Mesothelial cell of epicardium (in vitro differentiated cells): Measurements from ENCODE around the gene INHBC. TPM values are rescaled to one million over a fixed set of nuclear protein-coding genes. Genes with fewer than 3 reads are reported as not detected.
"Not testable (repeated sequence)": the region's sequence is repeated elsewhere in the genome, so short reads cannot be mapped to it uniquely, and the experiment has no call there.

Experiments
- DNase-seq, 2 experiments: peaks; one replicate each; pipeline ENCODE4 v3.0.0; 2021; ENCODE audit warnings: low spot score in 2 of 2; ENCODE audit not compliant: unreplicated experiment in 2 of 2
- H3K27ac Mint-ChIP-seq: 2 replicates; pipeline ENCODE4 v1.8.0; 2021; ENCODE audit warnings: mixed read lengths
- H3K27me3 Mint-ChIP-seq: 2 replicates; pipeline ENCODE4 v1.8.0; 2021; ENCODE audit warnings: low read depth, mixed read lengths
- H3K36me3 Mint-ChIP-seq: 2 replicates; pipeline ENCODE4 v1.8.0; 2021; ENCODE audit warnings: mixed read lengths
- H3K4me1 Mint-ChIP-seq: 2 replicates; pipeline ENCODE4 v1.8.0; 2021; ENCODE audit warnings: mixed read lengths
- H3K4me3 Mint-ChIP-seq: 2 replicates; pipeline ENCODE4 v1.8.0; 2021; ENCODE audit warnings: mild to moderate bottlenecking, moderate library complexity, mixed read lengths
- H3K9me3 Mint-ChIP-seq: 2 replicates; pipeline ENCODE4 v1.8.0; 2021; ENCODE audit warnings: mixed read lengths
- CTCF ChIP-seq: fragments of 200-600 bp; sonication (generic); IDR thresholded peaks from one replicate; pipeline ENCODE4 v1.5.0; 2021; ENCODE audit warnings: antibody characterized with exemption; ENCODE audit not compliant: unreplicated experiment
- total RNA-seq: library from RNA; stranded (reverse); gene quantifications from 3 replicates; pipeline ENCODE4 v1.2.1, GENCODE V29; 2021

The INHBC gene
- total RNA-seq, 1 donor from 2014 or later = 0.31 TPM

DNA sequence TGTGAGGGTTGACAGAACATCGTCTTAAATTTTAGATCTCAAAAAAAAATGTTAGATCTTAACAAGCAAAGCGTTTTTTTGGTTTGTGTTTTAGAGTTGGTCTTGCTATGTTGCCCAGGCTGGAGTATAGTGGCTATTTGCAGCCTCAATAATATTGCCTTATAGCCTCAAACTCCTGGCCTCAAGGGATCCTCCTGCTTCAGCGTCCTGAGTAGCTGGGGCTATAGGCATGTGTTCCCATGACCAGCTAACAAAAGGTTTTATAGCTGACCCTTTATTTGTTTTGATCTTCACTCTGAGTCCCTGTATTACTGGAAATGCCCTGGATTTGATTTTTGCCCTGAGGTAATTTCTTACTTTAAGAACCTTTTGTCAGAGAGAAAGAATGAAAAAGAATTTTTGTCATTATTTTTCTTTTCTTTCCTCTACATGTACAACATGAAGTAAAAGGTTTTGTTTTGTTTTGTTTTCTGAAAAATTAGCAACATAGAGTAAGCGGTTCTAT, 5.2 kb downstream of the INHBC start:
- DNase-seq = no peak
- Mint-ChIP-seq H3K27ac (no peak overlapping the region), H3K4me1 (peaks cover 4% of the 10 kb centered on the region), H3K4me3 (no peak overlapping the region), H3K27me3 (no peaks in the 10 kb centered on the region), H3K36me3 (no peaks in the 10 kb centered on the region), H3K9me3 (peaks cover 3% of the 10 kb centered on the region)
- no peak for TF ChIP-seq CTCF

GRCh38 chr12:57441393-57441792, 6.8 kb downstream of the INHBC start:
- not testable (repeated sequence) for H3K27ac Mint-ChIP-seq, H3K4me1 Mint-ChIP-seq, H3K4me3 Mint-ChIP-seq, DNase-seq, H3K36me3 Mint-ChIP-seq, H3K27me3 Mint-ChIP-seq, H3K9me3 Mint-ChIP-seq

DNA sequence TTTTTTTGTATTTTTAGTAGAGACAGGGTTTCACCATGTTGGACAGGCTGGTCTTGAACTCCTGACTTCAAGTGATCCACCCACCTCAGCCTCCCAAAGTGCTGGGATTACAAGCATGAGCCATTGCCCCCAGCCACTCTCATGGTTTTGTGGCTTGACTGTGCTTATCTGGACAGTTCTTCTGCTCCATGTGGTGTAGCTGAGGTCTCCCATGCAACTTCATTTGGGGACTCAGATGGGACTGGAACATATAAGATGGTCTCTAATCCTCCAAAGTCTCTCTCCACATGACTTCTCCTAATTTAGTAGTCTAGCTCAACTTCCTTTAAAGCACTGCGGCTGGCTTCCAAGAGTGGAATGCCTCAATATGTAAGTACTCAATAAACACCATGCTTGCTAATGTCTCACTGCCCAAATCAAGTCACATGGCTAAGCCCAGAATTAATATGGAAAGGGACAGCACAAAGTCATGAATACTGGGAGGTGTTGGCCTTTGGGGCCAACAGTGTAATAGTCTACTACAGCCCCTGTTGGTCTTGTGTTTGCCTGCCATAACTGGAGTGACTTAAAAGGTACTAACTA, 7.4 kb downstream of the INHBC start:
- H3K36me3 Mint-ChIP-seq = no peaks in the 10 kb centered on the region
- no peak for TF ChIP-seq CTCF
- DNase-seq = no peak
- H3K27ac Mint-ChIP-seq = no peak overlapping the region
- no peak overlapping the region for H3K4me3 Mint-ChIP-seq
- no peaks in the 10 kb centered on the region for H3K4me1 Mint-ChIP-seq
- no peaks in the 10 kb centered on the region for H3K27me3 Mint-ChIP-seq
- H3K9me3 Mint-ChIP-seq = peaks cover 3% of the 10 kb centered on the region

DNA sequence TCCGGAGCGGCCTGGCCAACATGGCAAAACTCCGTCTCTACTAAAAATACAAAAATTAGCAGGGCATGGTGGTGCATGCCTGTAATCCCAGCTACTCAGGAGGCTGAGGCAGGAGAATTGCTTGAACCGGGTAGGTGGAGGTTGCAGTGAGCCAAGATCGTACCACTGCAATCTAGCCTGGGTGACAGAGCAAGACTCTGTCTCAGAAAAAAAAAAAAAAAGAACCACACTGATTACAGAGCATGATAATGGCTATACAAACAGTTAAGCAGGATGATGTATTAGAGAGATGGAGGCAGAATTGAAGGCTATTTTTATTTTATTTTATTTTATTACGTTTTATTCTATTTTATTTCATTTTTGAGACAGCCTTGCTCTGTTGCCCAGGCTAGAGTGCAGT, 9.8 kb downstream of the INHBC start:
- not testable (repeated sequence) for H3K27me3 Mint-ChIP-seq, H3K27ac Mint-ChIP-seq, H3K36me3 Mint-ChIP-seq, DNase-seq, H3K4me3 Mint-ChIP-seq, H3K9me3 Mint-ChIP-seq, H3K4me1 Mint-ChIP-seq

DNA sequence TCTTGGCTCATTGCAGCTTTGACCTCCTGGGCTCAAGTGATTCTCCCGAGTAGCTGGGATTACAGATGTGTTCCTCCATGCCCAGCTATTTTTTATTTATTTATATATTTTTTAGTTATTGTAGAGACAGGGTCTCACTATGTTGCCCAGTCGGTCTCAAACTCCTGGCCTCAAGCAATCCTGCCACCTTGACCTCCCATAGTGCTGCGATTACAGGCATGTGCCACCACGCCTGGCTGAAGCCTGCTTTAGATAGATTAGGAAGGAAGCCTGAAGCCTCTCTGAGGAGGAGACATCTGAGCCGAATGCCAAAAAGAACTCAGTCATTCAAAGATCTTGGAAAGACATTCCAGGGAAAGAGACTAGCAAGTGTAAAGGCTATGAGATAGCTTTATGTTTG, 10.2 kb downstream of the INHBC start:
- no peak overlapping the region for H3K27ac Mint-ChIP-seq
- H3K27me3 Mint-ChIP-seq = no peaks in the 10 kb centered on the region
- DNase-seq = no peak
- no peaks in the 10 kb centered on the region for H3K36me3 Mint-ChIP-seq
- no peak for TF ChIP-seq CTCF
- no peak overlapping the region for H3K4me3 Mint-ChIP-seq
- H3K4me1 Mint-ChIP-seq = no peaks in the 10 kb centered on the region
- peaks cover 3% of the 10 kb centered on the region for H3K9me3 Mint-ChIP-seq

DNA sequence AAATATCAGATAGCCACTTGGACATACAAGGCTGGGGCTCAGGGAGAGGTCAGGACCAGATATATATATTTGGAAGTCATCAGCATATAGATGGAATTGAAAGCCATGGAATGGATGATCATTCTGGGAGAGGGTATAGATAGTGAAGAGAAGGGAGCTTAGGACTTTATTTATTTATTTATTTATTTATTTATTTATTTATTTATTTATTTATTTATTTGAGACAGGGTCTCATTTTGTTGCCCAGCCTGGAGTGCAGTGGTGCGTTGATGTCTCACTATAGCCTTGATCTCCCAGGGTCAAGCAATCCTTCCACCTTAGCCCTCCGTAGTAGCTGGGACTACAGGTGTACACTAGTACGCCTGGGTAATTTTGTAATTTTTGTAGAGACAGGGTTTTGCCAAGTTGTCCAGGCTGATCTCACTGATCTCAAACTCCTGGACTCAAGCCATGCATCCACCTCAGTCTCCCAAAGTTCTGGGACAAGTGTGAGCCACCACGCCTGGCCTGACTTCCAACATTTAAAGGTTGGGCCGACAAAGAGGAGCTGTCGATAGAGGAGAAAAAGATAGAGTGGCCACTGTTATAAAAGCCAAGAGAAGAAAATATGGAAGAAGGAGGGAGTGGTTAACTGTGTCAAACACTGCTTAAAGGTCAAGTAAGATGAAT, 11.8 kb downstream of the INHBC start:
- Mint-ChIP-seq H3K9me3 (no peaks in the 10 kb centered on the region), H3K36me3 (no peaks in the 10 kb centered on the region), H3K4me3 (no peak overlapping the region), H3K27me3 (no peaks in the 10 kb centered on the region), H3K27ac (no peak overlapping the region), H3K4me1 (no peaks in the 10 kb centered on the region)
- TF ChIP-seq CTCF = no peak
- no peak for DNase-seq

GRCh38 chr12:57448669-57449068, 14.1 kb downstream of the INHBC start:
- H3K27ac Mint-ChIP-seq = no peak overlapping the region

More at GRCh38 chr12:57448669-57449068, 14.1 kb downstream of the INHBC start:
- Mint-ChIP-seq H3K4me3 (no peak overlapping the region), H3K9me3 (no peaks in the 10 kb centered on the region), H3K36me3 (no peaks in the 10 kb centered on the region), H3K4me1 (peaks cover 6% of the 10 kb centered on the region), H3K27me3 (no peaks in the 10 kb centered on the region)
- no peak for TF ChIP-seq CTCF
- DNase-seq = no peak
